ENCODE measurements around the gene PDZD7.

The PDZD7 gene

DNA sequence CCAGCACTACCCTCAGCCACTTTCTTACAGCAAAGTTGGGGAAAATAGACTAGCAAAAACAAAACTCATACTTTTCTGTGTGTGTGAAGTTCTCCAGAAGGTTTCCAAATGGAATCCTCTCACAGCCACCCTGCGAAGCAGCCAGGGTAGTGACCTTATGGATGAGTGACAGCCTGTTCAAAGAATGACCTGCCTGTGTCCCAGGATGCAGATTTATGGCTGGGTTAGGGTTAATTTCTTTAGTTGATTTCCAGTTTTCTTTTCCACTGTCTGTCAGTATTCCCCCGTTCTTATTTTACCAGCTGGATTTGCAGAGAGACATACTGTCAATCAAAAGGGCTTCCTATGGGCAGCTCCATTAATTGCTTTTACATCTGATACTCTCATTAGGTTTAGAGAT is 64.0 kb downstream of the PDZD7 start:
- no peak for DNase-seq (ENCODE audit: low spot score)

DNA sequence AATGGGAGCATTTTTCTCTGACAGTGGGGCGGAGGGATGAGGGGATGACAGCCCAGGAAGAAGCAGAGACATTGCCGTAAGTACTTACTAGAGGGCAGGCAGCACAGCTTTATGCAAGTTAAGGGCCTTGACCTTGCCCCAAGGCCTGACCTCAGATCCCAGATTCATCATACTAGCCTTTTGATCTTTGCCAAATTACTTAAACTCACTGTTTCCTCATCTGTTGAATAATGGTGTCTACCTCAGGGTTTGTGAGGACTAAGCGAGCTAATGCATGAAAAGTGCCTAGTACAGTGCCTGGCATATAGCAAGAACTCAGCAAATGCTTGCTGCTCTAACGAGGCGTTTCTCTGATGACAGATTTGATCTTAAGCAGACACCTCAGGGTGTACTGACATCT is 65.1 kb downstream of the PDZD7 start:
- DNase-seq (ENCODE audit: low spot score), result no peak

DNA sequence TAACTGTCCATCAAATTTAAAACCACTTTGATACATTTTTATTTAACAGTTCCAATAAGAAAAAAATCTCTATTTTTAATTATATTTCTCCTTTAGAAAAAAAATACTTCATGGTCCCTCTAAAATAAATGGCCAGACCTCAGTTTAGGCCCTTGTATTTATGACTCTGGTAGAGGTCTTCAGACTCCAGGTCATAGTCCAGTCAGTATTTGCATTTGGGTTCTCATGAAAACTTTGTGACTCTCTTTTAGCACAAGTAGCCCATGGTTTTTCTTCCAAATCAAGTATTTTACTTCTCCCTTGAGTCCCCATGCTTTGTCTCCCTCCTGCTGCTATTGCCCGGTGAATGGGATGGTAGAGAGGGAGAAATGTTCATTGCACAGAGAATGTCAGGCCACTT is 67.1 kb downstream of the PDZD7 start:
- DNase-seq (ENCODE audit: low spot score), result no peak

DNA sequence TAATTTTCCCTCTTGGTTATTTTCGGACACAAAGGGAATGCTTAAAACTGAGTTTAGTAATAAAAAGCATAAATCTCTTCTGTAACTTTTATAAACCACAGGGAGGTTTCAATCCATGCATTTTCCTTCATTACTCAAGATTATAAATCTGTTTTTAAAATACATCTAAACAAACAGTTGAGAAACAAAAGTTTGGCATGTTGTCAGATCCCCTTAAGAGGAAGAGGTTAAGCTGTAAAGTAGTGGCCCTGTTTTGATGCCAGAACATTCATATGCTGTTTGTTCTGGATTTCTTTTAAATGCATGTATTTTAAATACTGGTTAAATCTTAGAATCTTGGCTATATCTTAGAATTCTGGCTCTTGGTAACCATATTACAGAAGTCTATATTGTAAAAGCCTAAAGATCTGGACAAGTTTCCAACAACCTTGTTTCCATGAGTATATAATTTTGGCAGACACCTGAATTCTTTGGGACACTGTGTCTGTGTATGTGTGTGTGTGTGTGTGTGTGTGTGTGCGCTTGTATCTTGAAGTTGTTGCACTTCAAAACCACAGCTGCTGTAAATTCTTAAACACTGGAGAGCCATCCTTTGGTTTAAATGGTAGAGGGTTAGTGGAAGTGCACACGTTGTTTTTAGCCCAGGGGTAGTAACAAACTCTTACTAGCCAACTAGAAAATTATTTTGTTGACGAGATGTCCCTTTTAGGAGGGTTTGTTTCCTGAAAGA is 68.4 kb downstream of the PDZD7 start:
- no peak for DNase-seq (ENCODE audit: low spot score)

- DNase-seq (ENCODE audit: low spot score), result no peak
Observed at GRCh38 chr10:100960251-100960650, 70.7 kb downstream of the PDZD7 start.
